ENCODE measurements around the gene TTC28.
A peak's percentile ranks its signal among the peaks of the same experiment; 100 is the strongest.
"Not testable (repeated sequence)": the region's sequence is repeated elsewhere in the genome, so short reads cannot be mapped to it uniquely, and the experiment has no call there.

TTC28 gene

DNA sequence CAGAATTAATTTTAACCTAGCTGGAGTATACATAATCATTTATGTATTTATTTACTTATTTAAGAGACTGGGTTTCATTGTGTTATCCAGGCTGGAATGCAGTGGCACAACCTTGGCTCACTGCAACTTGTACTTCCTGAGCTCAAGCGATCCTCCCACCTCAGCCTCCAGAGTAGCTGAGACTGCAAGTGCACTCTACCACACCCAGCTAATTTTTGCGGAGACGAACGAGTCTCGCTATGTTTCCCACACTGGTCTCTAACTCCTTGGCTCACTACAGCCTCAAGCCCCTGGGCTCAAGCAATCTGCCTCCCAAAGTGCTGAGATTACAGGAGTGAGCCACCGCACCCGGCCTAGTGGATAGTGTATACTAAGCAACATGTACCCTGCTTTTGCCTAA lies 1.5 kb downstream of the TTC28 start:
- not testable (repeated sequence) for FAIRE-seq; DNase-seq (ENCODE audit: low spot score)

DNA sequence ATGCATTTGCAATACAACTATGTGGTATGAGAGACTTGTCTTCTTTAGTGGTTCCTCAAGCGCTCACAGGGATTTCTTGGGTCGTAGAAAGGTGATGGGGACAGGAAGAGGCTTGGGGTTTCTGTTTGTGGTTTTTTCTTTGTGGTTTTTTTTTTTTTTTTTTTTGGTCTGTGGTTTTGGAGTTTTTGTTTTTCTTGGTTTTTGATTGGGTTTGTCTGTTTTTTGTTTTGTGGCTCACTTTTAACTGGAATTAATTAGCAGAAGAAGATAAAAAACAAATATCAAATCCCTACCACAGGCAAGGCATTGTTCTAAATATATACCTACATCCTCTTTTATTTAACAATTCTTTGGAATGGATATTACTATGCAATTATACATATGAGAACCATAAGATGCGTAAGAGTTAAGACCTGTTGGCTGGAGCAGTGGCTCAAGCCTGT lies 5.5 kb downstream of the TTC28 start:
- FAIRE-seq = no peak
- DNase-seq (ENCODE audit: low spot score) = peak; percentile 58

DNA sequence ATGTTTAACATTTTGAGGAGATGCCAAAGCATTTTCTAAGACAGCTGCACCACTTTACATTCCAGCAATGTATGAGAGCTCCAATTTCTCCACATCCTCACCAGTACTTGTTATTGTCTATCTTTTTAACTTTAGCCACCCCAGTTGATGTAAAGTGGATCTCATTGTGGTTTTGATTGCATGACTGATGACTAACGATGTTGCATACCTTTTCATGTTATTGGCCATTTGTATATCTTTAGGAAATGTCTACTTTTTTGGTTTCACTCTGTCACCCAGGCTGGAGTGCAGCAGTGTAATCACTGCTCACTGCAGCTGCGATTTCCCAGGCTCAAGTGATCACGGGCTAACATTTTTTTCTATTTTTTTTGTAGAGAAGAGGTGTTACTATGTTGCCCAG lies 8.9 kb downstream of the TTC28 start:
- FAIRE-seq = no peak
- no peak for DNase-seq (ENCODE audit: low spot score)

DNA sequence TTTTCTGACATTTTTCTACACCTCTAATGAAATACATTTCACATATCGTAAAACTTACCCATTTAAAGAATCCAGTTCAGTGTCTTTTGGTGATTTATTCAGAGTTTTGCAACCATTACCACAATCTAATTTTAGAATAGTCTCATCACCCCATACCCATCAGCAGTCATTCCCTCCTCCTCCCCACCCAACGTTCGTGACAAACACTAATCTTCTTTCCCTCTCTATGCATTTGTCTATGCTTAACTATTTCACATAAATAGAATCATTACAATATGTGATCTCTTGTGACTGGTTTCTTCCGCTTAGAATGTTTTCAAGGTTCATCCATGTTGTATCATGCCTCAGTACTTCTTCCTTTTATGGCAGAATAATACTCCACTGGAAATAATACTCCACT lies 9.5 kb downstream of the TTC28 start:
- DNase-seq (ENCODE audit: low spot score) = no peak
- no peak for FAIRE-seq

DNA sequence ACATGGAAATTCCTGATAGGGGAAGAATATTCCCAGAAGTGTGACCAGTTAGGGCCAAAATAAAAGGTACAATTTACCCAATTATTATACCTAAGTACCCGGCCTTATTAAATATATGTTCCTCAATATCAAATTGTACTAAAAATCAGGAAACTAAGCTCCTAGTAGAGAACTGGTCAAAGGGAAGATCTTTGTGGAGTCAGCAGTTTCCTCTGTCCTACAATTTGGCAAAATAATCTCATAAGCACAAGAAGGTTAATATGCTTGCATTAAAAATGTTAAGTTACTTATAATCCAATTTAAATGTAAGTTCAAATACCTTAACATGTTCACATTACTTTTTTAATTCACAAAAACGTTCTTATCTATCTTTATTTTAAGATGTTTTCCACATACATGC lies 10.3 kb downstream of the TTC28 start:
- FAIRE-seq (no peak), DNase-seq (ENCODE audit: low spot score) (no peak)

DNA sequence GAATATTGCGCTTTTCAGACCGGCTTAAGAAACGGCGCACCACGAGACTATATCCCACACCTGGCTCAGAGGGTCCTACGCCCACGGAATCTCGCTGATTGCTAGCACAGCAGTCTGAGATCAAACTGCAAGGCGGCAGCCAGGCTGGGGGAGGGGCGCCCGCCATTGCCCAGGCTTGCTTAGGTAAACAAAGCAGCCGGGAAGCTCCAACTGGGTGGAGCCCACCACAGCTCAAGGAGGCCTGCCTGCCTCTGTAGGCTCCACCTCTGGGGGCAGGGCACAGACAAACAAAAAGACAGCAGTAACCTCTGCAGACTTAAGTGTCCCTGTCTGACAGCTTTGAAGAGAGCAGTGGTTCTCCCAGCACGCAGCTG lies 16.1 kb downstream of the TTC28 start:
- not testable (repeated sequence) for FAIRE-seq

DNA sequence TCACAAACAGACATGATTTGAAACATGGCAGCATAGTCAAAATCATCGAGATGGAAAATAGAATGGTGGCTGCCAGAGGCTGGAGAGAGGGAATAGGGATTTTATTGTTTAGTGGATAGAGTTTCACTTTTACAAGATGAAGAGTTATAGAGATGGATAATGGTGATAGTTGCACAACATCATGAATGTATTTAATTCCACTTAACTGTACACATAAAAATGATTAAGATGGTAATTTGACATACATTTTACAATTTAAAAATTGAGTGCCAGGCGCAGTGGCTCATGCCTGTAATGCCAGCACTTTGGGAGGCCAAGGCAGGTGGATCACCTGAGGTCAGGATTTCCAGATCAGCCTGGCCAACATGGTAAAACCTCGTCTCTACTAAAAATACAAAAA lies 21.2 kb downstream of the TTC28 start:
- DNase-seq (ENCODE audit: low spot score) (no peak), FAIRE-seq (no peak)

More for the DNA sequence above, 16.1 kb downstream of the TTC28 start:
- not testable (repeated sequence) for DNase-seq (ENCODE audit: low spot score)

DNA sequence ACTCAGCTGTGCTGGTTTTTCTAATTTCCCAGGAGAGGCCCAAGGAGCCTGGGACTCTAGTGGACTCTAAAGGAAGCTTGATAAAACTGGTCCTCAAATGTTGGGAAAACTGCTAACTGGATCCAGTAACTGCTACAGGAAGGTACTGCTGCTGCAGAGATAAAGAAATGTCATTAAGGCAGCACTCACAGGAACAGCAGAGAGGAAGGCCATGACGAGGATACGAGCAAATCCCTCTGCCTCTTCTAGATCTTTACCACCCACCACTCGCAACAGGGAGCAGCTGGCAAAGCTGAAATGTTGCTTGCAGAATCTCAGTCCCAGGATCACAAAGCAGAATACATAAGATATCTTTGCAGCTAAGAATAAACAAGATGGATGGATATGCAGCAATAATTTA lies 23.5 kb downstream of the TTC28 start:
- DNase-seq (ENCODE audit: low spot score) = no peak
- FAIRE-seq = no peak

DNA sequence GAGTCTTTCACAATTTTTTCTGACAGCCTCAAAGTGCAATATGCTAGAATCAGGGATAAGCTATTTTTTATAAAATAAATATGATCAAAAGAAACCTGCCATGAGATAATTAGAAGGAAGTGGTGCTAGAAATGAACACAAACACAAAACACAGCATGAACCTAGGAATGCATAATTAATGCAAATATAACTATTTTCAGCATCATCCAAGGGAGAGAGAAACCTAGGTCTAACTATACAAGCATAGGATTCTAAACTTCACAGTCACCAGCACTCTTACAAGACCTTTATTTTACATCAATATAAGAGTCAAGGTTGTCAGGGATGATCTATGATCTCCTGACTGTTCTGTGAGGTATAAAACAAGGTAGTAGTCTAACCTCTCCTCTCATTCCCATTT lies 29.2 kb downstream of the TTC28 start:
- FAIRE-seq (no peak), DNase-seq (ENCODE audit: low spot score) (no peak)

DNA sequence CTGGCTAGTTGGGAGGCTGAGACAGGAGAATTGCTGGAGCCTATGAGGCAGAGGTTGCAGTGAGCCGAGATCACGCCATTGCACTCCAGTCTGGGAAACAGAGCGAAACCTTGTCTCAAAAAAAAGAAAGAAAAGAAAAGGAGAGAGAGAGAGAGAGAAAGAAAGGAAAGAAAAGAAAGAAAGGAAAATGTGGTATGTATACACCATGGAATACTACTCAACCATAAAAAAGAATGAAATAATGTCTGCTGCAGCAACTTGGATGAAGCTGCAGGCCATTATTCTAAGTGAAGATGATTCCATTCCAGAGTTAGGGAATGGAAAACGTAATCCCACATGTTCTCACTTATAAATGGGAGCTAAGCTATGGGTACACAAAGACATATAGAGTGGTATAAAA lies 30.8 kb downstream of the TTC28 start:
- no peak for DNase-seq (ENCODE audit: low spot score)
- no peak for FAIRE-seq

DNA sequence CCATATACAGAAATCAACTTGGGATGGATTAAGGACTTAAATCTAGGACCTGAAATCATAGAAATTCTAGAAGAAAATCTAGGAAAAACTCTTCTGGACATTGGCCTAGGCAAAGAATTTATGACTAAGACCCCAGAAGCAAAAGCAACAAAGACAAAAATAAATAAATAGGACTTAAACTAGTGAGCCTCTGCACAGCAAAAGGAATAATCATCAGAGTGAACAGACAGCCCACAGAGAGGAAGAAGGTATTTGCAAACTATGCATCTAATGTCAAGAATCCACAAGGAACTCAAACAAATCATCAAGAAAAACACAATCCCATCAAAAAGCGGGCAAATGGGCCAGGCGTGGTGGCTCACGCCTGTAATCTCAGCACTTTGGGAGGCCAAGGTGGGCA lies 32.4 kb downstream of the TTC28 start:
- DNase-seq (ENCODE audit: low spot score) (no peak), FAIRE-seq (no peak)

DNA sequence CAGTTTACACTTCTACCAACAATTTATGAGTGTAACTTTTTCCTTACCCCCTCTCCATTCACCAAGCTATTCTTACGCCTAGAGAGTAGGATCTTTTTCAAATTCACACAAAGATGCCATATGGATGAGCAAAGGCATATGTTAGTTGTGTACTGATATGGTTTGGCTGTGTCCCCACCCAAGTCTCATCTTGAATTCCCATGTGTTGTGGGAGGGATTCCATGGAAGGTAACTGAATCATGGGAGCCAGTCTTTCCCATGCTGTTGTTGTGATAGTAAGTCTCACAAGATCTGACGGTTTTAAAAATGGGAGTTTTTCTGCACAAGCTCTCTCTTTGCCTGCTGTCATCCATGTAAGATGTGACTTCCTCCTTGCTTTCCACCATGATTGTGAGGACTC lies 40.3 kb downstream of the TTC28 start:
- no peak for FAIRE-seq
- no peak for DNase-seq (ENCODE audit: low spot score)

DNA sequence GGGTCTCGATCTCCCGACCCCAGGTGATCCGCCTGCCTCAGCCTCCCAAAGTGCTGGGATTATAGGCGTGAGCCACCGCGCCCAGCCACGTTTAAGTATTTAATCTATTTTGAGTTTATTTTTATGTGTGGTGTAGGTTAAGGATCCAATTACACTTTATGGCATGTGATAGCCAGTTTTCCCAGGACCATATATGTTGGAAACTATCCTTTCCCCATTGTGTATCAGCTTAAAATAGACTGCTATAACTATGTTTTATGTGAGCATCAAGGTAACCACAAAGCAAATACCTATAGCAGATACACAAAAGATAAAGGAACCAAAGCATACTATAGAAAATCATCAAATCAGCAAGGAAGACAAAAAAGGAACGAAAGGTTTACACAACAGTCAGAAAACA lies 42.4 kb downstream of the TTC28 start:
- no peak for FAIRE-seq
- DNase-seq (ENCODE audit: low spot score) = no peak

DNA sequence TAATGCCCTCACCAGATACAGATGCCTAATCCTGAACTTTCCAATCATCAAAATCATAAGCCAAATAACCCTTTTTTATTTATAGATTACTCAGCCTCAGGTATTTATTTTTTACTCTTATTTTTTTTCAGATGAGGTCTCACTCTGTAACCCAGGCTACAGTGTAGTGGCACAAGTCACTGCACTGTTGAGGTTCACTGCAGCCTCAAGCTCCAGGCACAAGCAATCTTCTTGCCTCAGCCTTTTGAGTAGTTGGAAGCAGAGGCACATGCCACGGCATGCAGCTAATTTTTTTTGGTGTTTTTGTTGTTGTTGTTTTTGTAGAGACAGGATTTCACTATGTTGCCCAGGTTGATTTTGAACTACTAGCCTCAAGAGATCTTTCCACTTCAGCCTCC lies 49.5 kb downstream of the TTC28 start:
- FAIRE-seq = no peak
- no peak for DNase-seq (ENCODE audit: low spot score)

DNA sequence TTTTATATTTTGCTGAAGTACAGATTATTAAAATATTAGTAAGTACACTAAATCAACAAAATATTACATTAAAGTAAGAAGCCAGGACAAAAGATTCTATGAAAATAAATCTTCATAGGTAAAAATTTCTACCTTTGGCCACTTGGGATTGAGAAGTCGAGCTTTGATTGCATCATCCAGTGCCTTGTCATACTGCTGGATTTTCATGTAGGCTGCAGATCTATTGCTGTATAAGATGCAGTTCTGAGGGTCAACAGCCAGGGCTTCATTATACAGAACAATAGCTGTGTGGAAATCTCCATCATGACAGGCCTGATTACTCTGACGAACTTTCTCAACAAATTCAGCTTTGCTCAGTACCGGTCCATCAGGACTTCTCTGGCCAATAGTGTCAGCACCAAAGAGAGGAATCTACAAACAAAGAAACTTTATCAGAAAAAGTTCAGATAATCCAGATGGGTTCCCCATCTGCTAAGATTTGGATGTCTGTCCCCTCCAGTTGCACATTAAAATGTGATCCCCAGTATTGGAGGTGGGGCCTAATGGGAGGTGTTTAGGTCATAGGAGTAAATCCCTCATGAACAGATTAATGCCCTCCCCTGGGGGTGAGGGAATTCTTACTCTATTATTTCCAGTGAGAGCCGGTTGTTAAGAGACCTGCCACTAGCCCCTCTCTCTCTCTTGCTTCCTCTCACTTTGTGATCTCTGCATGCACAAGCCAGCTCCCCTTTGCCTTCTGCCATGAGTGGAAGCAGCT lies 50.0 kb downstream of the TTC28 start:
- DNase-seq (ENCODE audit: low spot score) (no peak), FAIRE-seq (no peak)

DNA sequence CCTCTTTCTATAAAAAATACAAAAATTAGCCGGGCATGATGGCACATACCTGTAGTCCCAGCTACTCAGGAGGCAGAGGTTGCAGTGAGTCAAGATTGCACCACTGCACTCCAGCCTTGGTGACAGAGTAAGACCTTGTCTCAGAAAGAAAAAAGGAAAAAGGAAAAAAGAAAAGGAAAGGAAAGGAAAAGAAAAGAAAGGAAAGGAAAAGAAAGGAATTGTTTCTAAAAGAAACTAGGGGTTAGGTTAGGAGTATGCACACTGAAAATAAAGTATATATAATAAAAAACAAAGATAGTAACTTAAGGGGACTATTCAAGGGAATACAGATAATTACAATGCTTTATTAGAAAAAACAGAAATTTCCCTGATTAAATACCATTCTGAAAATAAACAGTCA lies 50.9 kb downstream of the TTC28 start:
- FAIRE-seq (no peak), DNase-seq (ENCODE audit: low spot score) (no peak)

DNA sequence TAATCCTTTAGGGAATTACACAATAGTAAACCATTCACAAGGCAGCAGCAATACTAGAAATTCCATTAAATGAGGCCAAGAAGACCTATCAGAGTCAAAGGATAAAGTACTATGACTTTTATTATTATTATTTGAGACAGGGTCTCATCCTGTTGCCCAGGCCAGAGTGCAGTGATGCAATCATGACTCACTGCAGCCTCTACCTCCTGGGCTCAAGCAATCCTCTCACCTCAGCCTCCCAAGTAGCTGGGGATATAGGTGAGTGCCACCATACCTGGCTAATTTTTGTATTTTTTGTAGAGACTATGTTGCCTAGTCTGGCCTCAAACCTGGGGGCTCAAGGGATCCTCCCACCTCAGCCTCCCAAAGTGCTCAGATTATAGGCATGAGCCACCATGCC lies 51.8 kb downstream of the TTC28 start:
- DNase-seq (ENCODE audit: low spot score) = no peak
- no peak for FAIRE-seq

DNA sequence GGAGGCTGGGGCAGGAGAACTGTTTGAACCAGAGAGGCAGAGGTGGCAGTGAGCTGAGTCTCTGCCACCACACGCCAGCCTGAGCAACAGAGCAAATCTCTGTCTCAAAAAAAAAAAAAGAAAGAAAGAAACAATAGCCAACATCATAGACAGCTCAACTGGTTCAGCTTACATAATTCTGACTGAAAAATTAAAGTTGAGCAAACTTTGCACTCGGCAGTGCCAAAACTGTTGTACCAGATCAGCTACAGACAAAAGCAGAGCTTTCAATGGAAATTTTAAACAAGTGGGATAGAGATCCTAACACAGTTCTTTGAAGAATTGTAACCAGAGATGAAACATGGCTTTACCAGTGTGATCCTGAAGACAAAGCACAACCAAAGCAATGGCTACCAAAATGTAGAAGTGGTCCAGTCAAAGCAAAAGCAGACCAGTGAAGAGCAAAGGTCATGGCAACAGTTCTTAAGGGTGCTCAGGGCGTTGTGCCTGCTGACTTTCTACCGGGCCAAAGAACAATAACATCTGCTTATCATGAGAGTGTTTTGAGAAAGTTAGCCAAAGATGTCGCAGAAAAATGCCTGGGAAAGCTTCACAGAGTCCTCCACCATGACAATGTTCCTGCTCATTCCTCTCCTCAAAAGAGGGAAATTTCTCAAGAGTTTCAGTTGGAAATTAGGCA lies 59.3 kb downstream of the TTC28 start:
- no peak for DNase-seq (ENCODE audit: low spot score)
- FAIRE-seq = peak; percentile 55

DNA sequence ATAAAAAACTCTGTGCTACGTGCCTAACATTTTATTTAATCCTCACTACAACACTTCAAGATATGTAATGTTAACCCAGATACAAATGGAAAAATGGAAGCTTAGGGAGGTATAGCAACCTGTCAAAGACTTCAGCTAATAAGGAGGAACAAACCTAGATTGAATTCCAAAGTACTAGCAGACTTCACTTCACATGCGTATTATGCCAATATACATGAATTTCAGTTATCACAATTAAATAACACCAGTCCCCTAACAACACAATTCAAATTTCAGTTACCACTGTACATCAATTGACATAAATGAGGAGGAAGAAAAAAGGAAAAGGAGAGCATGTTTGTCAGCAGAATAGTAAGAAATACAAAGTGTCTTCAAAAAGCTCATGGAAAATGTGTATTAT lies 60.4 kb downstream of the TTC28 start:
- FAIRE-seq (peak; percentile 91), DNase-seq (ENCODE audit: low spot score) (no peak)

DNA sequence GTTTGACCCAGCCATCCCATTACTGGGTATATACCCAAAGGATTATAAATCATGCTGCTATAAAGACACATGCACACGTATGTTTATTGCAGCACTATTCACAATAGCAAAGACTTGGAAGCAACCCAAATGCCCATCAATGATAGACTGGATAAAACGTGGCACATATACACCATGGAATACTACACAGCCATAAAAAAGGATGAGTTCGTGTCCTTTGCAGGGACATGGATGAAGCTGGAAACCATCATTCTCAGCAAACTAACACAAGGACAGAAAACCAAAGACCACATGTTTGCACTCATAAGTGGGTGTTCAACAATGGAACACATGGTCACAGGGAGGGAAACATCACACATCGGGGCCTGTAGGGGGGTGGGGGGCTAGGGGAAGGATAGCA lies 64.2 kb downstream of the TTC28 start:
- DNase-seq (ENCODE audit: low spot score) = not testable (repeated sequence)
- peak; percentile 40 for FAIRE-seq

DNA sequence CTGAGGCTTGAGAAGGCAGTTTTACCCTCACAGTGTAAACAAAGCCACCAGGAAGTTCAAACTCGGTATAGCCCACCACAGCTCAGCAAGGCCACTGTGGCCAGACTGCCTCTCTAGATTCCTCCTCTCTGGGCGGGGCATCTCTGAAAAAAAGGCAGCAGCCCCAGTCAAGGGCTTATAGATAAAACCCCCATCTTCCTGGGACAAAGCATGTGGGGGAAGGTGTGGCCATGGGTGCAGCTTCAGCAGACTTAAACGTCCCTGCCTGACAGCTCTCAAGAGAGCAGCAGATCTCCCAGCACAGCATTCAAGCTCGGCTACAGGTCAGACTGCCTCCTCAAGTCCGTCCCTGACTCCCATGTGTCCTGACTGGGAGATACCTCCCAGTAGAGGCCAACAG lies 69.7 kb downstream of the TTC28 start:
- DNase-seq (ENCODE audit: low spot score) (no peak), FAIRE-seq (peak; percentile 97)

DNA sequence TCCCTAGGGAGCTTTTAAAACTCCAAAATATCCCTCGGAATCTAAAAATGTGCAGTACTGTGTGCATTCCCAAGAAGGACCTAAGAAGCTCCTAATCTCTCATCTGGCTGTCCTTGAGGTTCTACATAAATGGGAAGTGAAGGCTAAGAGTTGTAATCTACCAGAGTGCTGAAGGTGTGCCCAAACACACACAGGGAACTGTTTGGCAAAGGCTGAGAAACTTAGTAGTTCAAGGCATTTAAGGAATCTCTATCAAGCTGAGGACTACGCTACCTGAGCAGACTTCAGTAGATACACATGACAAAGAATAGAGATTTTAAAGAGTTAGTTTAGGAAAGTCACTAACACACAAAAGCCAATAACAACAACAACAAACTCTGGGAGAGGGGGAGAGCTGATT lies 71.1 kb downstream of the TTC28 start:
- FAIRE-seq (peak; percentile 72), DNase-seq (ENCODE audit: low spot score) (no peak)

DNA sequence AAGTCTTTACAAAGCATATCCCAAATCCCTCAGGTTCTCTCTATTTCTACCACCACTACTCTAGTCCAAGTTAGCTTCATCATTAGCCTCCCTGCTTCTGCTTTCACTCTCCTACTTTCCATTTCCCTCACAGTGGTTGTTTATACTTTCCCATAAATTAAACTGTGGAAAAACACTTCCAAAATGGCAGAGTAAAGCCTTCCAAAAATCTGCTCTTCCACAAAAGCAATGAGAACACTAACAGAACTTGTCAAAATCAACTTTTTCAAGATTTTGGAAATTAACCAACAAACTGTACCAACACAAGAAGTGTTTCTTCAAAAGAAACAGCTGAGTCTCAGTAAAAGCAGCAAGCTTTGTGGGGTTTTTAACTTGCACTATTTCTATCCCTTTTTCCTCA lies 71.8 kb downstream of the TTC28 start:
- DNase-seq (ENCODE audit: low spot score) (no peak), FAIRE-seq (peak; percentile 44)
